Neural crest cell (in vitro differentiated cells): ENCODE results near the gene SHC2. TPM values are rescaled to one million over a fixed set of nuclear protein-coding genes. Genes with fewer than 3 reads are reported as not detected.

Source experiments
- DNase-seq: peaks from one replicate; pipeline ENCODE4 v3.0.0; 2021; ENCODE audit warnings: low read depth, mixed read lengths, low spot score
- H3K27ac Mint-ChIP-seq: one replicate; pipeline ENCODE4 v1.8.0; 2021; ENCODE audit warnings: mild to moderate bottlenecking, mixed read lengths; ENCODE audit not compliant: unreplicated experiment
- H3K27me3 Mint-ChIP-seq: 2 replicates; pipeline ENCODE4 v1.8.0; 2021; ENCODE audit warnings: low read depth, mild to moderate bottlenecking, mixed read lengths
- H3K36me3 Mint-ChIP-seq: 2 replicates; pipeline ENCODE4 v1.8.0; 2021; ENCODE audit warnings: low read depth, mild to moderate bottlenecking, mixed read lengths
- H3K4me1 Mint-ChIP-seq: 2 replicates; pipeline ENCODE4 v1.8.0; 2021; ENCODE audit warnings: mixed read lengths
- H3K4me3 Mint-ChIP-seq: one replicate; pipeline ENCODE4 v1.8.0; 2021; ENCODE audit warnings: mild to moderate bottlenecking, mixed read lengths
- H3K9me3 Mint-ChIP-seq: 2 replicates; pipeline ENCODE4 v1.8.0; 2021; ENCODE audit warnings: mixed read lengths
- total RNA-seq: library from RNA; stranded (reverse); gene quantifications from 2 replicates; pipeline ENCODE4 v1.2.1, GENCODE V29; 2021
- TF ChIP-seq, protein P1 (sequence below): fragments of 200-600 bp; sonication (generic); conservative IDR thresholded peaks from 2 replicates; pipeline ENCODE4 v1.5.0; 2021; ENCODE audit warnings: antibody characterized with exemption, mild to moderate bottlenecking

SHC2 gene
- total RNA-seq, 1 donor from 2014 or later: 45.2 TPM

DNA sequence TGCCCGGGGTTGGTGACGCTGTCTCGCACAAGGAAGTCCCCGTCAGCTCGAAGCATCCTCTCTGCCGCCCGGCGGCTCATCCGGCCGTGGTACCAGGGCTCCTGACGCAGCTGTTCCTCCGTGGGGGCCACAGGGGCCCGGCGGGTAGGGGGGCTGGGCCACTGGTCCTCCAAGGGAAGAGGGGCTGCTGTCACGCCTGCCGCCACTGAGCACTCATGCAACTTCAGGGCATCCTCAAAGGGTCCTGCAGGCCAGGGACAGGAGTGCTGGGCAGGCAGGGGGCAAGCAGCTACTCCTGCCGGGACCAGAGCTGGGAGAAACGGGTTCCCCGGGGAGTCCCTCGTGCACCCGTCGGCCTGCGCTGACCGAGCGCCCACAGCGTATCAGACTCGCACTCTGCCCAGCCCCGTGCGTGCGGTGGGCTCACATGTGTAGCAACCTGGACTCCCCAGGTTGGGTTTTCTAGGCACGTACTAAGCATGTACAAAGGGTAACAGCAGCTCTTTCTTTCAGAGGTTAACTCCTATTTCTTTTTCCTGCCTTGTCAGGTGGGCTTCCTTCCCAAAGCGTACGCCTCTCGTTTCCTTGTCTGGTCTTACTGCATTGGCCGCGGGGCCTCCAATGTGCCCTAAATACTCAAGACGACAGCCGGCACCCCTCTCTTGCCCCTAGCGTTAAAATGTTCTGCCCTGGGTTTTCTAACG is 38.5 kb downstream of the SHC2 start:
- H3K9me3 Mint-ChIP-seq: no peaks in the 10 kb centered on the region
- no peak overlapping the region for H3K4me3 Mint-ChIP-seq
- H3K27me3 Mint-ChIP-seq: no peaks in the 10 kb centered on the region
- no peak overlapping the region for H3K27ac Mint-ChIP-seq
- H3K36me3 Mint-ChIP-seq: no peaks in the 10 kb centered on the region
- TF ChIP-seq, protein P1, sequence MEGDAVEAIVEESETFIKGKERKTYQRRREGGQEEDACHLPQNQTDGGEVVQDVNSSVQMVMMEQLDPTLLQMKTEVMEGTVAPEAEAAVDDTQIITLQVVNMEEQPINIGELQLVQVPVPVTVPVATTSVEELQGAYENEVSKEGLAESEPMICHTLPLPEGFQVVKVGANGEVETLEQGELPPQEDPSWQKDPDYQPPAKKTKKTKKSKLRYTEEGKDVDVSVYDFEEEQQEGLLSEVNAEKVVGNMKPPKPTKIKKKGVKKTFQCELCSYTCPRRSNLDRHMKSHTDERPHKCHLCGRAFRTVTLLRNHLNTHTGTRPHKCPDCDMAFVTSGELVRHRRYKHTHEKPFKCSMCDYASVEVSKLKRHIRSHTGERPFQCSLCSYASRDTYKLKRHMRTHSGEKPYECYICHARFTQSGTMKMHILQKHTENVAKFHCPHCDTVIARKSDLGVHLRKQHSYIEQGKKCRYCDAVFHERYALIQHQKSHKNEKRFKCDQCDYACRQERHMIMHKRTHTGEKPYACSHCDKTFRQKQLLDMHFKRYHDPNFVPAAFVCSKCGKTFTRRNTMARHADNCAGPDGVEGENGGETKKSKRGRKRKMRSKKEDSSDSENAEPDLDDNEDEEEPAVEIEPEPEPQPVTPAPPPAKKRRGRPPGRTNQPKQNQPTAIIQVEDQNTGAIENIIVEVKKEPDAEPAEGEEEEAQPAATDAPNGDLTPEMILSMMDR: no peak
- H3K4me1 Mint-ChIP-seq: peaks cover 14% of the 10 kb centered on the region
- no peak for DNase-seq

GRCh38 chr19:419721-420515 is 40.9 kb downstream of the SHC2 start:
- Mint-ChIP-seq H3K9me3 (no peaks in the 10 kb centered on the region), H3K27ac (no peak overlapping the region), H3K4me3 (no peak overlapping the region), H3K36me3 (no peaks in the 10 kb centered on the region), H3K4me1 (peaks cover 17% of the 10 kb centered on the region), H3K27me3 (no peaks in the 10 kb centered on the region)
- TF ChIP-seq, protein P1: no peak
- DNase-seq: no peak

DNA sequence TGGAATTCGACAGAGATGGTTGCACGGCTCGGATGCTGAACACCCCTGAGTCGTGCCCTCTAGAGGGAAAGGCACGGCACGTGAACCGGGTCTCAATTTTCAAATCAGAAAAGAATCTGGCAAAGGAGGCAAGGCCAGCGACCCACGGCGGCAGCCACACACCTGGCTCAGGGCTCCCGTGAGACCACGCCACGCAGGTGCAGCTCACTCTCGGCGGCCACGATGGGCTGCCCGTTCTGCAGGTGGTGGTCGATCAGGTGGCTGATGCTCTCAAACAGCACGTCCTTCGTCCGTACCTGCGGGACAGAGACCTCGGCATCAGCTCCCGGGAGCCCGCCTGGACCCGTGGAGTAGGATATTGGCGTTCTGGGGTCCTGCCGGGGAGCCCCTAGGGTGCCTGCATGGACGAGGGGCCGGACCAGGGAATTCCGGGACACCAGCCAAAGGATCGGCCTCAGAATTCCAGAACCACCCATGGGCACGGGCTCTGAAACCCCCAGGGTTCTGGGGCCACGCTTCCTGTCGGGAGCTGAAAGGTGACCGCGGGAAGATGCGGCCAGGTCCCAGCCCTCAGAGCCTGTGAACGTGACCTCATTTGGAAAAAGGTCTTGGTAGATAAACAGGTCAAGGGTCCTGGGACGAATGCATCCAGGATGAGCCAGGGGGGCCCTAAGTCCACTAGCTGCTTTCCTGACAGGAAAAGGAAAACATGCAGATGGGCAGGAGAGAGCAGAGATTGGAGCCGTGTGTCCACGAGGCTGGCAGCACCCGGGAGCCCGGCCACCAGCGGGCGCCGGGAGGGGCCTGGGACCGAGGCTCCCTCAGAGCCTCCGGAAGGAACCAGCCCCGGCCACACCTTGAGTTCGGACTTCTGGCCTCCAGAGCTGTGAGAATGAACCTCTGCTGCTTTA is 41.8 kb downstream of the SHC2 start:
- Mint-ChIP-seq H3K36me3 (no peaks in the 10 kb centered on the region), H3K4me3 (no peak overlapping the region), H3K4me1 (peaks cover 17% of the 10 kb centered on the region), H3K9me3 (no peaks in the 10 kb centered on the region), H3K27ac (no peak overlapping the region), H3K27me3 (no peaks in the 10 kb centered on the region)
- no peak for DNase-seq
- TF ChIP-seq, protein P1: no peak

GRCh38 chr19:416416-416815 is 44.4 kb downstream of the SHC2 start:
- H3K9me3 Mint-ChIP-seq: no peaks in the 10 kb centered on the region
- peaks cover 14% of the 10 kb centered on the region for H3K4me1 Mint-ChIP-seq
- DNase-seq: no peak
- H3K27me3 Mint-ChIP-seq: peaks cover 3% of the 10 kb centered on the region
- TF ChIP-seq, protein P1: no peak
- no peaks in the 10 kb centered on the region for H3K36me3 Mint-ChIP-seq
- H3K27ac Mint-ChIP-seq: no peak overlapping the region
- H3K4me3 Mint-ChIP-seq: no peak overlapping the region

DNA sequence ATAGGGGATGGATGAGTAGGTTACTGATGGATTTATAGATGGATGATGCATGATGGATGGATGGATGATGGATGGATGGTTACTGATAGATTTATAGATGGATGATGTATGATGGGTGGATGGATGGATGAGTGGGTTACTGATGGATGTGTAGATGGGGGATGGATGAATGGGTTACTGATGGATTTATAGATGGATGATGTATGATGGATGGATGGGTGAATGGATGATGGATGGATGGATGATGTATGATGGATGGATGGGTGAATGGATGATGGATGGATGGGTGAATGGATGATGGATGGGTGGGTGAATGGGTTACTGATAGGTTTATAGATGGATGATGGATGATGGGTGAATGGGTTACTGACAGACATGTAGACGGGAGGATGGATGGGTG is 45.5 kb downstream of the SHC2 start:
- DNase-seq: no peak
- Mint-ChIP-seq H3K27me3 (peaks cover 4% of the 10 kb centered on the region), H3K36me3 (no peaks in the 10 kb centered on the region), H3K9me3 (no peaks in the 10 kb centered on the region), H3K4me1 (peaks cover 14% of the 10 kb centered on the region), H3K27ac (no peak overlapping the region), H3K4me3 (no peak overlapping the region)
- TF ChIP-seq, protein P1: no peak
